Activated T-helper 1 cell treated with Interleukin-2 at 50 U/mL for 16 hours (primary cell): Measurements from ENCODE around the gene UNC80.

Source experiments
- DNase-seq: peaks from one replicate; pipeline ENCODE4 v3.0.0-alpha.2; 2020; ENCODE audit warnings: low read depth

Gene UNC80

GRCh38 chr2:209917154-209917771 lies 145.6 kb downstream of the UNC80 start:
- no peak for DNase-seq

- DNase-seq, result no peak
Measured at GRCh38 chr2:209918251-209918650, 146.6 kb downstream of the UNC80 start.

GRCh38 chr2:209922116-209922515 lies 150.5 kb downstream of the UNC80 start:
- DNase-seq, result no peak

GRCh38 chr2:209929369-209929768 lies 157.7 kb downstream of the UNC80 start:
- no peak for DNase-seq

GRCh38 chr2:209933499-209934483 lies 162.2 kb downstream of the UNC80 start:
- DNase-seq, result no peak

- DNase-seq, result no peak
Measured at GRCh38 chr2:209936106-209936666, 164.6 kb downstream of the UNC80 start.

- DNase-seq, result no peak
Measured at GRCh38 chr2:209937893-209938292, 166.3 kb downstream of the UNC80 start.

- no peak for DNase-seq
Measured at GRCh38 chr2:209938906-209939305, 167.3 kb downstream of the UNC80 start.

- DNase-seq, result no peak
Measured at GRCh38 chr2:209940936-209941335, 169.3 kb downstream of the UNC80 start.

GRCh38 chr2:209942426-209942825 lies 170.8 kb downstream of the UNC80 start:
- no peak for DNase-seq

- DNase-seq, result no peak
Measured at GRCh38 chr2:209942936-209943605, 171.4 kb downstream of the UNC80 start.

GRCh38 chr2:209943776-209944175 lies 172.1 kb downstream of the UNC80 start:
- no peak for DNase-seq

- no peak for DNase-seq
Measured at GRCh38 chr2:209946539-209946938, 174.9 kb downstream of the UNC80 start.

- DNase-seq, result no peak
Measured at GRCh38 chr2:209956271-209956670, 184.6 kb downstream of the UNC80 start.

- no peak for DNase-seq
Measured at GRCh38 chr2:209958016-209958415, 186.4 kb downstream of the UNC80 start.

- DNase-seq, result no peak
Measured at GRCh38 chr2:209960045-209960444, 188.4 kb downstream of the UNC80 start.

GRCh38 chr2:209960676-209961630 lies 189.3 kb downstream of the UNC80 start:
- no peak for DNase-seq

GRCh38 chr2:209965723-209966122 lies 194.1 kb downstream of the UNC80 start:
- no peak for DNase-seq

GRCh38 chr2:209969692-209970091 lies 198.1 kb downstream of the UNC80 start:
- DNase-seq, result no peak

- no peak for DNase-seq
Measured at GRCh38 chr2:209970271-209970670, 198.6 kb downstream of the UNC80 start.

GRCh38 chr2:209970711-209971110 lies 199.1 kb downstream of the UNC80 start:
- DNase-seq, result no peak
